ENCODE measurements around the gene ZNF846.
A peak's percentile ranks its signal among the peaks of the same experiment; 100 is the strongest.
"Not testable (repeated sequence)": the region's sequence is repeated elsewhere in the genome, so short reads cannot be mapped to it uniquely, and the experiment has no call there.

ZNF846 gene

GRCh38 chr19:9727644-9728043, 40.9 kb downstream of the ZNF846 start:
- H3K4me2 ChIP-seq (ENCODE audit: low read length), result no peak overlapping the region
- no peaks in the 10 kb centered on the region for H3K9me2 ChIP-seq (replicated peaks; ENCODE audit: control insufficient read depth, low read length)

GRCh38 chr19:9725508-9726201, 42.9 kb downstream of the ZNF846 start:
- H3K9me3 ChIP-seq (ENCODE audit: control insufficient read depth, insufficient read depth, low read length); H3K4me3 ChIP-seq (ENCODE audit: low read length); H3K4me2 ChIP-seq (ENCODE audit: low read length); H3K27me3 ChIP-seq (ENCODE audit: control insufficient read depth, low read length); H3K27ac ChIP-seq (ENCODE audit: low read depth, low read length); H3K9me2 ChIP-seq (replicated peaks; ENCODE audit: control insufficient read depth, low read length); H3K36me3 ChIP-seq (ENCODE audit: control insufficient read depth, low read length); H4K20me1 ChIP-seq (ENCODE audit: control insufficient read depth, insufficient read depth, low read depth, low read length); H3K79me2 ChIP-seq (ENCODE audit: control insufficient read depth, low read length); H3F3A ChIP-seq (ENCODE audit: control insufficient read depth, insufficient read depth): not testable (repeated sequence)
- peaks cover 11% of the 10 kb centered on the region for H3K4me1 ChIP-seq (ENCODE audit: control insufficient read depth, low read length)

More at GRCh38 chr19:9727644-9728043, 40.9 kb downstream of the ZNF846 start:
- Histone ChIP-seq H3K27me3 (ENCODE audit: control insufficient read depth, low read length) (no peaks in the 10 kb centered on the region), H3K4me3 (ENCODE audit: low read length) (no peak overlapping the region), H4K20me1 (ENCODE audit: control insufficient read depth, insufficient read depth, low read depth, low read length) (no peaks in the 10 kb centered on the region), H3K36me3 (ENCODE audit: control insufficient read depth, low read length) (no peaks in the 10 kb centered on the region), H3F3A (ENCODE audit: control insufficient read depth, insufficient read depth) (no peaks in the 10 kb centered on the region), H3K27ac (ENCODE audit: low read depth, low read length) (no peak overlapping the region), H3K79me2 (ENCODE audit: control insufficient read depth, low read length) (no peaks in the 10 kb centered on the region), H3K4me1 (ENCODE audit: control insufficient read depth, low read length) (no peaks in the 10 kb centered on the region), H3K9me3 (ENCODE audit: control insufficient read depth, insufficient read depth, low read length) (peaks cover 4% of the 10 kb centered on the region; the same call in 1 of the 2 replicates)
- TF ChIP-seq EZH2phosphoT487 (IDR thresholded peaks at IDR 0.05; ENCODE audit: borderline replicate concordance, low read length) (no peak), CTCF (IDR thresholded peaks at IDR 0.05; ENCODE audit: low read depth, low read length, poor library complexity, severe bottlenecking) (no peak)

GRCh38 chr19:9724157-9724556, 44.4 kb downstream of the ZNF846 start:
- H3K4me2 ChIP-seq (ENCODE audit: low read length), result no peak overlapping the region
- peaks cover 4% of the 10 kb centered on the region; the same call in 1 of the 2 replicates for H3K9me3 ChIP-seq (ENCODE audit: control insufficient read depth, insufficient read depth, low read length)
- TF ChIP-seq EZH2phosphoT487 (IDR thresholded peaks at IDR 0.05; ENCODE audit: borderline replicate concordance, low read length) (no peak), CTCF (IDR thresholded peaks at IDR 0.05; ENCODE audit: low read depth, low read length, poor library complexity, severe bottlenecking) (no peak)

GRCh38 chr19:9721861-9722260, 46.7 kb downstream of the ZNF846 start:
- TF ChIP-seq EZH2phosphoT487 (IDR thresholded peaks at IDR 0.05; ENCODE audit: borderline replicate concordance, low read length) (no peak), CTCF (IDR thresholded peaks at IDR 0.05; ENCODE audit: low read depth, low read length, poor library complexity, severe bottlenecking) (no peak)
- Histone ChIP-seq H3K9me3 (ENCODE audit: control insufficient read depth, insufficient read depth, low read length) (peaks cover 4% of the 10 kb centered on the region; the same call in 1 of the 2 replicates), H3K9me2 (replicated peaks; ENCODE audit: control insufficient read depth, low read length) (no peaks in the 10 kb centered on the region), H3K27ac (ENCODE audit: low read depth, low read length) (no peak overlapping the region), H3K36me3 (ENCODE audit: control insufficient read depth, low read length) (no peaks in the 10 kb centered on the region), H3K27me3 (ENCODE audit: control insufficient read depth, low read length) (no peaks in the 10 kb centered on the region), H3K4me1 (ENCODE audit: control insufficient read depth, low read length) (peaks cover 11% of the 10 kb centered on the region), H3K4me2 (ENCODE audit: low read length) (peak overlapping the region; percentile 27), H4K20me1 (ENCODE audit: control insufficient read depth, insufficient read depth, low read depth, low read length) (no peaks in the 10 kb centered on the region), H3F3A (ENCODE audit: control insufficient read depth, insufficient read depth) (no peaks in the 10 kb centered on the region), H3K79me2 (ENCODE audit: control insufficient read depth, low read length) (no peaks in the 10 kb centered on the region), H3K4me3 (ENCODE audit: low read length) (no peak overlapping the region)

More at GRCh38 chr19:9724157-9724556, 44.4 kb downstream of the ZNF846 start:
- no peaks in the 10 kb centered on the region for H3K79me2 ChIP-seq (ENCODE audit: control insufficient read depth, low read length)
- H3K27me3 ChIP-seq (ENCODE audit: control insufficient read depth, low read length), result no peaks in the 10 kb centered on the region
- H3K4me1 ChIP-seq (ENCODE audit: control insufficient read depth, low read length), result peaks cover 11% of the 10 kb centered on the region
- H3K9me2 ChIP-seq (replicated peaks; ENCODE audit: control insufficient read depth, low read length), result no peaks in the 10 kb centered on the region
- no peaks in the 10 kb centered on the region for H3F3A ChIP-seq (ENCODE audit: control insufficient read depth, insufficient read depth)
- H4K20me1 ChIP-seq (ENCODE audit: control insufficient read depth, insufficient read depth, low read depth, low read length), result no peaks in the 10 kb centered on the region
- H3K4me3 ChIP-seq (ENCODE audit: low read length), result no peak overlapping the region
- no peaks in the 10 kb centered on the region for H3K36me3 ChIP-seq (ENCODE audit: control insufficient read depth, low read length)
- no peak overlapping the region for H3K27ac ChIP-seq (ENCODE audit: low read depth, low read length)
